GM18511 (cell line): ENCODE data around the gene SPESP1.

Experiments used
- ATAC-seq: cut with Tn5 transposase; IDR thresholded peaks from one replicate; pipeline ENCODE4 v1.9.1; 2021; ENCODE audit warnings: mild to moderate bottlenecking, moderate library complexity; ENCODE audit not compliant: unreplicated experiment

The SPESP1 gene

DNA sequence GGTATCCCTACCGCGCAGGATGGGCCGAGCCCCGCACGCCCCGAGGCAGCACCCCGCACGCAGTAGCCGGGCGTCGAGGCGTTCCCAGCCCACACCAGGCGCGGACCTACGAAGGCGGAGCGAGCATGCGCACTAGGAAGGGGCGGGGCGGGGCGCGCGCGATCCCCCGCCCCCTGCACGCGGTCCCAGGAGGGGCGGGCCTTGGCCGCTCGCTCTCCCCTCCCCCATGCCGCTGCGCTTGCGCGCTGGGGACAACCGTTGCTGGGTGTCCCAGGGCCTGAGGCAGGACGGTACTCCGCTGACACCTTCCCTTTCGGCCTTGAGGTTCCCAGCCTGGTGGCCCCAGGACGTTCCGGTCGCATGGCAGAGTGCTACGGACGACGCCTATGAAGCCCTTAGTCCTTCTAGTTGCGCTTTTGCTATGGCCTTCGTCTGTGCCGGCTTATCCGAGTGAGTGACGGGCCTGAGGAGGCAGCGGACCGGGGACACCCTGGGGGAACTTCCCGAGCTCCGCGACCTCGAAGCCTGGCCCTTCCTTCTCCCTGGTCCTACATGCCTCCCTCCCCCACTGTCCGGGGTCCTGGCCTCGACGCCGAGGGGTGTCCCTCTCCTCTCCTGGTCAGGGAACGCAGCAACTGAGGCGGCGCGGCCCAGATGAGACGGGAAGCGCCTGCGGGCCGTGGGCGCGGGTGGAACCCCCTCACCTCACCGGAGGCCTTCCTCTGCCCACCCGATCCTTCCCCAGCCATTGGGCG lies at the start of gene SPESP1:
Gene SPESP1 (plus strand): TSS at position 258 of the 755 bp plus-strand sequence. CDS start 129 bp downstream, at position 387.
- no peak for ATAC-seq

- ATAC-seq, result no peak
Observed at GRCh38 chr15:68885070-68885469, 45.3 kb upstream of the SPESP1 start.

DNA sequence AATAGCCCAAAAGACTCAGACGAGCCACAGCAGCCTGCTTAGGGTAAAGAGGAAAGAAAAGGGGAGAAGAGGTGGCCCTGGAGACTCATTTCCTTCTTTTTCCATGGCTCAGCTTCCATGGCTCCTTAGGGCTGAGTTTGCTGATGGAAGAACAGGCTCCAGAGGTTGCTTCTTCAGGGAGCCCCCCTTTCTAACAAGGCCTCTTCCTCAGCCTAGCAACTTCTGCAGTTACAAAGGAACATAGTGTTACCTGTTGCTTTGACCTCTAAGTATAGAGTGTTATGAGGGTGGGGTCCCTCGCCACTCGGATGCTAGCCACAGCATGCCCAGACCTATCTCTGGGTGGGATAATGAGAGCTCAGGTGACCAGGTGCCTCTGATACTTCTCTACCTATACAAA lies 43.2 kb upstream of the SPESP1 start:
- ATAC-seq, result no peak

GRCh38 chr15:68887819-68888218 lies 42.5 kb upstream of the SPESP1 start:
- ATAC-seq, result no peak

DNA sequence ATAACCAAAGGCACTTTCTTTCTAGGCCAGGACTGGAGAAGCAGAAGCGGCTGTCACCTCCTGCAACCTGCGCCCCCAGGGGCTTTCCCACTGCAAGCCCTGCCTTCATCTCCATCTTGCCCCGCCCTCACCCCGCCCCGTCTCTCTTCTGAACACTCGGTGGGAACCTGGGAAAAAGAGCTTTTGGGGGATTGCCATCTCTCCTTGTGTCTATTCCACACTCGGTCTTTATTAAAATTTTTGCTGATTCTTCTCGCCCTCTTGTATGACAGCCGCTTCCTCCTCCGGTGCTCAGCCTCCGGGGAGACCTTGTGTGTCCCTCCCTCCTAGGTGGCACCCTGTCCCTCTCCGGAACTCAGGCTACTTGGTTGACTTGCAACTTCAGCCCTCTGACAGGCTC lies 41.9 kb upstream of the SPESP1 start:
- ATAC-seq, result no peak

GRCh38 chr15:68894208-68894607 lies 36.1 kb upstream of the SPESP1 start:
- no peak for ATAC-seq

DNA sequence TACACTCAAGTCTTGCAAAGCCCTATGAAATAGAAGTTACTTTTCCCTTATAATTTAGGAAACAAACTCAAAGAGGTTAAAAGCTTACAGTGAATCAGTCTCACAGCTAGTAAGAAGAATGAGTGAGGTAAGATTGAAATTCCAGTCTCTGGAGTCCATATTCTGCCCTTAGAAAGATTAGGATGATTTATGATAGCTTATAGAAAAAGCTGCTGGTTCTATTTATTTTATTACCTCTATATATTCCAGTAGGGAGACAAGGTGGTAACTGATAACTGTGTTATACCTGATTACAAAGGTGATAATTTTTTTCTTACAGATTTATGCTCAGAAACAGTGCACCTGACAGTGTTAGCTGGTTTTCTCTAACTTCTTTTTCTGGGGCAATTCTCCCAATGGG lies 34.1 kb upstream of the SPESP1 start:
- ATAC-seq, result no peak

- ATAC-seq, result no peak
Observed at GRCh38 chr15:68897016-68897415, 33.3 kb upstream of the SPESP1 start.

DNA sequence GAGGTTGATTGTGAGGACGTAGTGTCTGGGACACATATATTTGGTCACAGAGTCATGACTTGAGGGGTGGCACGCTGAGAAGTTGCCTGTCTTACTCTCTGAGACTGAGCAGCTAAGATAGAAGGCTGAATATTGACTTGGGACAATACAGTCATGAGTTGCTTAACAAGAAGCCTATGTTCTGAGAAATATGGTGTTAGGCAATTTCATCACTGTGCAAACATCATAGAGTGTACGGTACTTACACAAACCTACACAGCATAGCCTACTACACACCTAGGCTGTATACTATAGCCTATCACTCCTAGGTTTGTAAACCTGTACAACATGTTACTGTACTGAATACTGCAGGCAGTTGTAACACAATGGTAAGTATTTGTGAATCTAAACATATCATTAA lies 30.3 kb upstream of the SPESP1 start:
- no peak for ATAC-seq

DNA sequence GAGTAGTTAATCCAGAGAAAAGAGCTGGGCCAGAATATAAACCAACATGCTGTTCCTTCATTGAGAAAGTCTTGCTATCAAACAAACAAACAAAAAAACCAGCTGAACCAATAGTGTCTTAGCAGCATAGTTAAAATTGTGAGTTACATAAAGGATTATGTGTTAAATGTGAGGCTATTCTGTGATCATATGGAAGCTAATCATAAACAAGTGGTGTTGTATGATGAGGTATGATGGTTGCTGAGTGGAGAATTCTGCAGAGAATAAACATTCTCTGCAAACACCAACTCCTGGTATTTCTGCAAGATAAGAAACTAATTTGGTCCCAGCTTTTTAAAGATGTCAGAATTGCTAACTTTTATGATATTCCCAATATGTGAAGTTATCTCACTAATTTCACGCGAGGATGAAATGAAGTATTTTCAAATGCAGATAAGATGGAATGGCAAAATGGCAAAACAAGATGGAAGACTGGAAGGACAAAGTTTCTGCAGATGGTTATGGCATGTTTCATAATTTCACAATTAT lies 22.9 kb upstream of the SPESP1 start:
- no peak for ATAC-seq

- no peak for ATAC-seq
Observed at GRCh38 chr15:68909601-68910100, 20.7 kb upstream of the SPESP1 start.

GRCh38 chr15:68910341-68910740 lies 20.0 kb upstream of the SPESP1 start:
- ATAC-seq, result no peak

GRCh38 chr15:68910816-68911215 lies 19.5 kb upstream of the SPESP1 start:
- ATAC-seq, result no peak

DNA sequence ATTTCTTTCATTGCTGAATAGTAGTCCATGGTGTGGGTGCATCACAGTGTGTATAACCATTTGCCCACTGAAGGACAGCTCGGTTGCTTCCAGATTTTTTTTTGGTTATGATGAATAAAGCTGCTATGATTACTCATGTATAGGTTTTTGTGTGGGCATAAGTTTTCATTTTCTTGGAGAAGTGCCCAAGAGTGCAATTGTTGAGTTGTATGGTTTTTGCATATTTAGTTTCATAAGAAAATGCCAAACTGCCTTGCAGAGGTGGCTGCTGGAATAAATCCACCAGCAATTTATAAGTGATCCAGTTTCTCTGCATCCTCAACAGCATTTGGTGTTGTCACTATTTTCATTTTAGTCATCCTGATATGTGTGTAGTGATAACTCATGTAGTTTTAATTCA lies 8.4 kb upstream of the SPESP1 start:
- no peak for ATAC-seq

DNA sequence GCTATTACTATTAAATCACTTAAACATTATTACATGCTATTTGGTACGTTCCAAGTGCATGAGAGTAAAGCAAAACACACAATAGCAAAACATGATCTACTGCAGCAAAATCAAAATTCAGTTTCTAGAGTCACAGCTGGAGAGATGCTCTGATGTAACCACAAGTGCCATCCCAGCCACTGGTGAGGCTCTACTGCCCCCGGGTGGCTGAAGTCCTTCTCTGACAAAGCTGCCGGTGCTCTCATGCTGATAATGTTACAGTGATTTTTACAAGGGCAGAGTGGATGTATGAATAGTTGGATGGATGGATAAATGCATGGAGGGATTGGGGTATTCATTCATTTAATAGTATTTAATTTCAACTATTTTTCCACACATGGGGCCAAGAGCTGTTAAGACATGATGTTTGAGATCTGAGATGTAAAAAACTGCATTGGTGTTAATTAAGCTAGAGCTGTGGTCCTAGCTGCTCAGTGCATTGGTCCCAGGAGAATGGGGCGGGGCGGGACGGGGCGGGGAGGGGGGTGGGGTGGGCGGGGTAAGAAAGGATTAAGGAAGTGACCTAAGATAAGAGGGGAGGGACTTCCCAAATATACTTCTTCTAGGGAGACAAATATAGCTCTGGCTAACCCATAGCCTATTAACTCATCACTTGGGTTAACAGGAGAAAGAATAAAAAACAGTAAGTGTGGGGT lies 5.3 kb upstream of the SPESP1 start:
- no peak for ATAC-seq

DNA sequence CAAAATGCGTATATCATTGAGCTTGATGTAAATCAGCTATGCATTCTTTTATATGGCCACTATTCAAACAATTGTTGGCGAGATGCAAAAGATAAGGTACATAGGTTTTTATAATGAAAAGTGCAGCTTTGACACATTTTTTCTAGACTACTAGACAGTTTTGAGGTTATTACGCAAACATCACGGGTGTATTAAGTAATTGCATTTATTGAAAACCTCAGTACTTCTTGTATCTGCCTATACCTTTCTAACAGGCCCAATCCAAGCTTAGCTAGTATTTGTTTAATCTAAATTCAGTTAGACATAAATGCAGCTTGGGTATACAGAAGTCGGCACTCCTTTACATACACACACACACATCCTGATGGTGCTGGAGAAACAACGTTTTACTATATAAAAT lies 2.7 kb downstream of the SPESP1 start:
- ATAC-seq, result no peak

DNA sequence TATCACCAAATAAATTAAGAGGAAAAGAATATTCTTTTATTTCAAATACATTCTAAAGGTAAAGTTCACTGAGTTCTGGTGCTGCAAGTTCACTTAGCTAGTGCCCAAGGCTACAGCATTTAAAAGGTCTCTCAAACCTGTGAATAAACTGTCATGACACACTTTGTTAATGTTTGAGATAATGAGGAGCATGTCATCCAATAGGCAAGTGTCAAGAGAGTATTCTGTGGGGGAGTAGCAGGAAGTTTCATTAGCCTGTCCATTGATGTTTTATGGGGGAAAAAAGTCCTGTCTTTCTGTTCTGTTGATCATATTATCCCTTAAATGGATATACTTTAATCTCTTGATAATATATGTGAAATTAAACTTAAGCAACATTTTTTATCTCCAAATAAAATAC lies 4.0 kb downstream of the SPESP1 start:
- no peak for ATAC-seq

DNA sequence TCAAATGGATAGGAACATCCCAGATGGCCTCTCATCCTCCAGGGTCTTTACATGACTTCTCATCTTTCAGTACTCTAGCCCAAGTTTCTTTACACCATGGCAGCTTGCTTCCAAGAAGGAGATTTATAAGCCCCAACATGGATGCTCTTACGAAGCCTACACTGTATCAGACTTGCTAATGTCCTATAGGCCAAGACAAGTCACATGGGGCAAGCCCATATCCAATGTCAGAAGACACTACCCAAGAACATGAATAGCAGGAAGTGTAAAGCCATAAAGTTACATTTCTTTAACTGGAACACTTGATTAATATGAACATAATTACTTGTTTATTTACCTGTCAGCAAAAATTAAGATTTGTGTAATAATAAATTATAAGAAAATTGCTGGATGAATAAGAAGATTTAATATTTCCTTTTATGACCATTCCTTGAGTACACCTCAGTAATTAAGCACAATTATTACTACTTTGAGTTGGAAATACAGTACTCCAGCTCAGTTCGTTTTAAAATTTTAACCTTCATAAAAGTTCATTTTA lies 5.1 kb downstream of the SPESP1 start:
- no peak for ATAC-seq

GRCh38 chr15:68939501-68939900 lies 9.2 kb downstream of the SPESP1 start:
- no peak for ATAC-seq

DNA sequence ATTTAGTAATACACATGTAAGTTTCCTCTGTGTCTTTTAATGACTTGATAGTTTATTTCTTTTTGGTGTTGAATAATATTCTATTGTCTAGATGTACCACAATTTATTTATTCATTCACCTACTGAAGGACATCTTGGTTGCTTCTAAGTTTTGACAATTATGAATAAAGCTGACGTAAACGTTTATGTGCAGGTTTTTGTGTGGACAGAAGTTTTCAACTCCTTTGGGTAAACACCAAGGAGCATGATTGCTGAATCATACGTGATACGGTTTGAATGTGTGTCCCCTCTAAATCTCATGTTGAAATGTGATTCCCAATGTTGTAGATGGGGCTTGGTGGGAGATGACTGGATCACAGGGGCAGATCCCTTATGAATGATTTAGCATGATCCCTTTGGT lies 21.5 kb downstream of the SPESP1 start:
- ATAC-seq, result no peak

- ATAC-seq, result no peak
Observed at GRCh38 chr15:68957696-68958095, 27.4 kb downstream of the SPESP1 start.

GRCh38 chr15:68958597-68958996 lies 28.3 kb downstream of the SPESP1 start:
- no peak for ATAC-seq
